ENCODE data around the gene FAM162A. TPM values are rescaled to one million over a fixed set of nuclear protein-coding genes. Genes with fewer than 3 reads are reported as not detected.

The FAM162A gene
- total RNA-seq, 1 donor from 2014 or later: 65.1 TPM

- Mint-ChIP-seq H3K27ac (ENCODE audit: unreplicated experiment) (no peak overlapping the region), H3K4me3 (ENCODE audit: unreplicated experiment) (no peak overlapping the region), H3K9me3 (ENCODE audit: unreplicated experiment) (no peaks in the 10 kb centered on the region), H3K36me3 (ENCODE audit: low read depth, unreplicated experiment) (no peaks in the 10 kb centered on the region), H3K27me3 (ENCODE audit: low read depth, unreplicated experiment) (no peaks in the 10 kb centered on the region), H3K4me1 (ENCODE audit: low read depth, unreplicated experiment) (no peaks in the 10 kb centered on the region)
- Histone ChIP-seq H3K9ac (ENCODE audit: low read length) (no peak overlapping the region), H3K4me3 (ENCODE audit: insufficient read depth, low read depth, low read length) (no peak overlapping the region), H3K79me2 (ENCODE audit: insufficient read depth, low read length) (no peaks in the 10 kb centered on the region), H3K36me3 (ENCODE audit: insufficient read depth, low read length) (no peaks in the 10 kb centered on the region), H3K27ac (ENCODE audit: low read depth, low read length) (no peak overlapping the region), H3K4me2 (ENCODE audit: low read length) (no peak overlapping the region), H3K27me3 (ENCODE audit: insufficient read depth, low read length) (no peaks in the 10 kb centered on the region), H4K20me1 (ENCODE audit: insufficient read depth, low read length) (no peaks in the 10 kb centered on the region), H3K4me1 (ENCODE audit: insufficient read depth, low read length) (no peaks in the 10 kb centered on the region), H3K9me3 (ENCODE audit: insufficient read depth, low read depth, low read length) (peaks cover 3% of the 10 kb centered on the region), H2AFZ (ENCODE audit: low read depth, low read length) (no peak overlapping the region)
- DNase-seq (ENCODE audit: low read depth): no peak
- FAIRE-seq: no peak
- TF ChIP-seq, protein P1, sequence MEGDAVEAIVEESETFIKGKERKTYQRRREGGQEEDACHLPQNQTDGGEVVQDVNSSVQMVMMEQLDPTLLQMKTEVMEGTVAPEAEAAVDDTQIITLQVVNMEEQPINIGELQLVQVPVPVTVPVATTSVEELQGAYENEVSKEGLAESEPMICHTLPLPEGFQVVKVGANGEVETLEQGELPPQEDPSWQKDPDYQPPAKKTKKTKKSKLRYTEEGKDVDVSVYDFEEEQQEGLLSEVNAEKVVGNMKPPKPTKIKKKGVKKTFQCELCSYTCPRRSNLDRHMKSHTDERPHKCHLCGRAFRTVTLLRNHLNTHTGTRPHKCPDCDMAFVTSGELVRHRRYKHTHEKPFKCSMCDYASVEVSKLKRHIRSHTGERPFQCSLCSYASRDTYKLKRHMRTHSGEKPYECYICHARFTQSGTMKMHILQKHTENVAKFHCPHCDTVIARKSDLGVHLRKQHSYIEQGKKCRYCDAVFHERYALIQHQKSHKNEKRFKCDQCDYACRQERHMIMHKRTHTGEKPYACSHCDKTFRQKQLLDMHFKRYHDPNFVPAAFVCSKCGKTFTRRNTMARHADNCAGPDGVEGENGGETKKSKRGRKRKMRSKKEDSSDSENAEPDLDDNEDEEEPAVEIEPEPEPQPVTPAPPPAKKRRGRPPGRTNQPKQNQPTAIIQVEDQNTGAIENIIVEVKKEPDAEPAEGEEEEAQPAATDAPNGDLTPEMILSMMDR (IDR thresholded peaks at IDR 0.05; ENCODE audit: insufficient read depth, low read depth, low read length): no peak
- no peak for TF ChIP-seq EZH2 (IDR thresholded peaks at IDR 0.05; ENCODE audit: insufficient read depth, low read length)
Observed at GRCh38 chr3:122351612-122352011, 32.4 kb upstream of the FAM162A start.

- H3K4me1 Mint-ChIP-seq (ENCODE audit: low read depth, unreplicated experiment): no peaks in the 10 kb centered on the region
- no peak overlapping the region for H3K27ac Mint-ChIP-seq (ENCODE audit: unreplicated experiment)
- Histone ChIP-seq H3K4me2 (ENCODE audit: low read length) (no peak overlapping the region), H3K27ac (ENCODE audit: low read depth, low read length) (no peak overlapping the region), H3K9me3 (ENCODE audit: insufficient read depth, low read depth, low read length) (no peaks in the 10 kb centered on the region), H3K4me3 (ENCODE audit: insufficient read depth, low read depth, low read length) (no peak overlapping the region), H4K20me1 (ENCODE audit: insufficient read depth, low read length) (no peaks in the 10 kb centered on the region), H3K36me3 (ENCODE audit: insufficient read depth, low read length) (no peaks in the 10 kb centered on the region), H3K27me3 (ENCODE audit: insufficient read depth, low read length) (no peaks in the 10 kb centered on the region), H3K79me2 (ENCODE audit: insufficient read depth, low read length) (no peaks in the 10 kb centered on the region), H2AFZ (ENCODE audit: low read depth, low read length) (no peak overlapping the region), H3K9ac (ENCODE audit: low read length) (no peak overlapping the region), H3K4me1 (ENCODE audit: insufficient read depth, low read length) (no peaks in the 10 kb centered on the region)
- H3K27me3 Mint-ChIP-seq (ENCODE audit: low read depth, unreplicated experiment): no peaks in the 10 kb centered on the region
- no peaks in the 10 kb centered on the region for H3K9me3 Mint-ChIP-seq (ENCODE audit: unreplicated experiment)
- TF ChIP-seq, protein P1 (IDR thresholded peaks at IDR 0.05; ENCODE audit: insufficient read depth, low read depth, low read length): no peak
- no peak for TF ChIP-seq EZH2 (IDR thresholded peaks at IDR 0.05; ENCODE audit: insufficient read depth, low read length)
- FAIRE-seq (no peak), DNase-seq (ENCODE audit: low read depth) (no peak)
- H3K36me3 Mint-ChIP-seq (ENCODE audit: low read depth, unreplicated experiment): no peaks in the 10 kb centered on the region
- H3K4me3 Mint-ChIP-seq (ENCODE audit: unreplicated experiment): no peak overlapping the region
Observed at GRCh38 chr3:122353215-122353614, 30.8 kb upstream of the FAM162A start.

- H4K20me1 ChIP-seq (ENCODE audit: insufficient read depth, low read length): no peaks in the 10 kb centered on the region
- H3K27ac Mint-ChIP-seq (ENCODE audit: unreplicated experiment): no peak overlapping the region
- no peaks in the 10 kb centered on the region for H3K9me3 Mint-ChIP-seq (ENCODE audit: unreplicated experiment)
- H3K4me1 ChIP-seq (ENCODE audit: insufficient read depth, low read length): no peaks in the 10 kb centered on the region
- no peaks in the 10 kb centered on the region for H3K36me3 ChIP-seq (ENCODE audit: insufficient read depth, low read length)
- FAIRE-seq (no peak), DNase-seq (ENCODE audit: low read depth) (no peak)
- H3K79me2 ChIP-seq (ENCODE audit: insufficient read depth, low read length): no peaks in the 10 kb centered on the region
- TF ChIP-seq, protein P1 (IDR thresholded peaks at IDR 0.05; ENCODE audit: insufficient read depth, low read depth, low read length): no peak
- no peak for TF ChIP-seq EZH2 (IDR thresholded peaks at IDR 0.05; ENCODE audit: insufficient read depth, low read length)
- H3K4me2 ChIP-seq (ENCODE audit: low read length): no peak overlapping the region
- no peak overlapping the region for H2AFZ ChIP-seq (ENCODE audit: low read depth, low read length)
- H3K36me3 Mint-ChIP-seq (ENCODE audit: low read depth, unreplicated experiment): peaks cover 5% of the 10 kb centered on the region
- H3K27ac ChIP-seq (ENCODE audit: low read depth, low read length): no peak overlapping the region
- H3K4me3 Mint-ChIP-seq (ENCODE audit: unreplicated experiment): no peak overlapping the region
- no peaks in the 10 kb centered on the region for H3K4me1 Mint-ChIP-seq (ENCODE audit: low read depth, unreplicated experiment)
- no peaks in the 10 kb centered on the region for H3K27me3 Mint-ChIP-seq (ENCODE audit: low read depth, unreplicated experiment)
- H3K4me3 ChIP-seq (ENCODE audit: insufficient read depth, low read depth, low read length): no peak overlapping the region
- no peaks in the 10 kb centered on the region for H3K27me3 ChIP-seq (ENCODE audit: insufficient read depth, low read length)
- no peaks in the 10 kb centered on the region for H3K9me3 ChIP-seq (ENCODE audit: insufficient read depth, low read depth, low read length)
- no peak overlapping the region for H3K9ac ChIP-seq (ENCODE audit: low read length)
Observed at GRCh38 chr3:122353893-122354401, 30.0 kb upstream of the FAM162A start.

All from astrocyte (in vitro differentiated cells and primary cell).